AG04450 (cell line): Measurements from ENCODE around the gene ALG12. TPM values are rescaled to one million over a fixed set of nuclear protein-coding genes. Genes with fewer than 3 reads are reported as not detected.

Source experiments
- CTCF ChIA-PET: fragments of 300-600, 350-600 bp; formaldehyde crosslinking; extraction: SDS; loops from one replicate; lab custom pipeline; 2022; ENCODE audit warnings: antibody characterized with exemption, inconsistent platforms; lab: Charles Lee
- POLR2A ChIA-PET: fragments of 350-600 bp; formaldehyde crosslinking; extraction: SDS; loops from one replicate; lab custom pipeline; 2021; ENCODE audit warnings: antibody characterized with exemption, inconsistent platforms; lab: Yijun Ruan, JAX
- DNase-seq: peaks from one replicate; pipeline ENCODE4 v3.0.0-alpha.2; 2011; ENCODE audit warnings: low read depth, low spot score
- H3K27ac ChIP-seq: one replicate; pipeline ENCODE4 v1.5.1; 2012; ENCODE audit warnings: low read depth, low read length, control low read depth
- H3K27me3 ChIP-seq: one replicate; pipeline ENCODE4 v1.6.0; 2012; ENCODE audit warnings: low read length; ENCODE audit not compliant: control insufficient read depth, insufficient read depth
- H3K4me3 ChIP-seq: 2 replicates; pipeline ENCODE4 v1.5.1; 2011; ENCODE audit warnings: mild to moderate bottlenecking, low read depth, low read length, control low read depth
- H3K9me3 ChIP-seq: 2 replicates; pipeline ENCODE4 v1.5.1; 2012; ENCODE audit warnings: low read length; ENCODE audit not compliant: control insufficient read depth, insufficient read depth
- CTCF ChIP-seq: IDR thresholded peaks from 2 replicates; pipeline ENCODE4 v1.5.1; 2011; ENCODE audit warnings: low read depth, low read length, control low read depth, inconsistent platforms
- polyA plus RNA-seq: library from polyadenylated mRNA; depleted of rRNA; stranded (reverse); fragments of >200 nt; gene quantifications from 2 replicates; pipeline ENCODE4 v1.2.3, GENCODE V29; 2011

Gene ALG12
- polyA plus RNA-seq, 1 experiment: 5.6 TPM

GRCh38 chr22:49933236-49934159, 15.3 kb upstream of the ALG12 start:
- TF ChIP-seq CTCF: no peak
- no peaks in the 10 kb centered on the region; the same call in 1 of the 2 replicates for H3K9me3 ChIP-seq
- no peak for DNase-seq
- no peaks in the 10 kb centered on the region for H3K27me3 ChIP-seq
- ChIA-PET CTCF (interaction anchor here (2.0 kb wide), 1 partner anchor 97 kb away, joined by 6 read pairs; no protein-coding TSS in a partner anchor), POLR2A (interaction anchor here (0.5 to 0.6 kb wide), 2 partner anchors 9 to 69 kb away, joined by 3 read pairs; no protein-coding TSS in a partner anchor)
- no peak overlapping the region for H3K27ac ChIP-seq
- H3K4me3 ChIP-seq: no peak overlapping the region

GRCh38 chr22:49930596-49931412, 12.6 kb upstream of the ALG12 start:
- no peak for DNase-seq
- CTCF ChIA-PET: interaction anchor here (0.5 to 2.3 kb wide), 5 partner anchors 21 to 212 kb away, joined by 3 to 28 read pairs (median 4); no protein-coding TSS in a partner anchor
- POLR2A ChIA-PET: interaction anchor here (1.0 kb wide), 1 partner anchor 22 kb away, joined by 3 read pairs; no protein-coding TSS in a partner anchor

GRCh38 chr22:49929994-49930575, 11.8 kb upstream of the ALG12 start:
- Histone ChIP-seq H3K27ac (no peak overlapping the region), H3K27me3 (no peaks in the 10 kb centered on the region), H3K9me3 (no peaks in the 10 kb centered on the region; the same call in 1 of the 2 replicates), H3K4me3 (no peak overlapping the region)
- ChIA-PET CTCF (interaction anchor here (0.9 to 2.3 kb wide), 4 partner anchors 22 to 213 kb away, joined by 4 to 28 read pairs (median 6); no protein-coding TSS in a partner anchor), POLR2A (interaction anchor here (1.0 kb wide), 1 partner anchor 22 kb away, joined by 3 read pairs; no protein-coding TSS in a partner anchor)
- no peak for DNase-seq
- no peak for TF ChIP-seq CTCF

More at GRCh38 chr22:49930596-49931412, 12.6 kb upstream of the ALG12 start:
- Histone ChIP-seq H3K4me3 (no peak overlapping the region), H3K27ac (no peak overlapping the region), H3K9me3 (no peaks in the 10 kb centered on the region; the same call in 1 of the 2 replicates), H3K27me3 (no peaks in the 10 kb centered on the region)
- peak; percentile 46 for TF ChIP-seq CTCF

GRCh38 chr22:49929211-49929979, 11.2 kb upstream of the ALG12 start:
- peak; percentile 40; the same call in 1 of the 2 replicates for TF ChIP-seq CTCF
- CTCF ChIA-PET: interaction anchor here (0.9 to 2.3 kb wide), 4 partner anchors 23 to 213 kb away, joined by 4 to 28 read pairs (median 6); no protein-coding TSS in a partner anchor
- Histone ChIP-seq H3K9me3 (no peaks in the 10 kb centered on the region; the same call in 1 of the 2 replicates), H3K27ac (no peak overlapping the region), H3K27me3 (no peaks in the 10 kb centered on the region), H3K4me3 (peak overlapping the region; percentile 10; the same call in 1 of the 2 replicates)
- no peak for DNase-seq
- POLR2A ChIA-PET: interaction anchor here (1.0 kb wide), 1 partner anchor 23 kb away, joined by 3 read pairs; no protein-coding TSS in a partner anchor
